K562 (cell line): Measurements from ENCODE around the gene SPDYE1. TPM values are rescaled to one million over a fixed set of nuclear protein-coding genes. Genes with fewer than 3 reads are reported as not detected.

Experiments used
- ATAC-seq: fragments of 200-7000 bp; cut with Tn5 transposase; 3 replicates; pipeline ENCODE4 v1.9.1; 2020; ENCODE audit warnings: moderate library complexity
- BruUV-seq: library from RNA; stranded (reverse); fragments of 400-500 nt; replicated peaks from 2 replicates; lab custom pipeline; 2021; lab: Mats Ljungman, UMichigan
- CTCF ChIA-PET: fragments of 300-600 bp; formaldehyde crosslinking; extraction: SDS; loops from one replicate; lab custom pipeline; 2021; ENCODE audit warnings: low intra/inter-chr PET ratio; lab: Yijun Ruan, JAX
- POLR2A ChIA-PET: fragments of 300-600, 350-650 bp; sonication (Branson Sonifier 250); formaldehyde crosslinking; extraction: SDS; loops from one replicate; lab custom pipeline; 2021; ENCODE audit warnings: antibody characterized with exemption, inconsistent platforms; lab: Yijun Ruan, JAX
- DNase-seq, 4 experiments: peaks; one replicate each; pipeline versions ENCODE4 v3.0.0 to v3.0.0-alpha.2; 2011 to 2018; ENCODE audit warnings: low spot score in 3 of 4, mixed read lengths in 3 of 4; ENCODE audit errors: extremely low read depth in 1 of 4
- FAIRE-seq: peaks from 2 replicates; lab custom pipeline; 2011; peaks lifted over from hg19 to GRCh38; lab: Jason Lieb, UNC
- H2AFZ ChIP-seq: 2 replicates; pipeline ENCODE4 v1.6.0; 2011; ENCODE audit warnings: low read depth, low read length, control low read depth, inconsistent platforms
- H3K27ac ChIP-seq: fragments of 200-600 bp; 3 replicates; pipeline ENCODE4 v1.8.0; 2011; ENCODE audit warnings: low read depth, mild to moderate bottlenecking, control low read depth, inconsistent platforms, low read length, moderate library complexity, mixed read lengths; ENCODE audit errors: extremely low read depth
- H3K27me3 ChIP-seq, 2 experiments: fragments of 300-600 bp in 1 of 2; 2 replicates in 1 of 2; 3 replicates in 1 of 2; pipeline versions ENCODE4 v1.6.0 to v1.8.0; 2011; ENCODE audit warnings: inconsistent platforms in 2 of 2, low read length in 2 of 2, mild to moderate bottlenecking in 1 of 2, mixed read lengths in 1 of 2, moderate library complexity in 1 of 2; ENCODE audit not compliant: control insufficient read depth in 2 of 2, insufficient read depth in 2 of 2
- H3K36me3 ChIP-seq: fragments of 300-600 bp; 3 replicates; pipeline ENCODE4 v1.8.0; 2011; ENCODE audit warnings: mild to moderate bottlenecking, low read length, inconsistent platforms; ENCODE audit not compliant: control insufficient read depth, insufficient read depth
- H3K4me1 ChIP-seq, 2 experiments: fragments of 200-600 bp in 1 of 2; replicated peaks in 1 of 2; 2 replicates in 1 of 2; 3 replicates in 1 of 2; pipeline versions ENCODE4 v1.5.1 to v1.8.0; 2011; ENCODE audit warnings: inconsistent platforms in 2 of 2, low read length in 2 of 2, mild to moderate bottlenecking in 1 of 2, mixed read lengths in 1 of 2, moderate library complexity in 1 of 2; ENCODE audit not compliant: control insufficient read depth in 2 of 2, insufficient read depth in 2 of 2
- H3K4me2 ChIP-seq: 2 replicates; pipeline ENCODE4 v1.6.1; 2011; ENCODE audit warnings: low read length, control low read depth, inconsistent platforms, mixed read lengths; ENCODE audit not compliant: insufficient read depth
- H3K4me3 ChIP-seq: fragments of 200-600 bp; sonication (generic), shearing (Covaris generic); 2 replicates; pipeline ENCODE4 v1.5.1; 2016; ENCODE audit warnings: control low read depth, inconsistent platforms
- H3K79me2 ChIP-seq: fragments of 200-600 bp; 3 replicates; pipeline ENCODE4 v1.8.0; 2011; ENCODE audit warnings: low read length, inconsistent platforms; ENCODE audit not compliant: control insufficient read depth, insufficient read depth
- H3K9ac ChIP-seq, 2 experiments: 2 replicates each; pipeline versions ENCODE4 v1.6.0 to v1.6.1; 2011; ENCODE audit warnings: low read depth in 2 of 2, low read length in 2 of 2, control low read depth in 1 of 2, inconsistent platforms in 1 of 2, mild to moderate bottlenecking in 1 of 2, mixed read lengths in 1 of 2; ENCODE audit not compliant: insufficient read depth in 1 of 2
- H3K9me1 ChIP-seq: one replicate; pipeline ENCODE4 v1.6.0; 2011; ENCODE audit warnings: inconsistent platforms, mild to moderate bottlenecking, low read length, moderate library complexity; ENCODE audit not compliant: control insufficient read depth, insufficient read depth
- H3K9me3 ChIP-seq: replicated peaks from 2 replicates; pipeline ENCODE4 v1.5.1; 2011; ENCODE audit warnings: low read depth, low read length, inconsistent platforms; ENCODE audit not compliant: control insufficient read depth, insufficient read depth
- H4K20me1 ChIP-seq: replicated peaks from 2 replicates; pipeline ENCODE4 v1.6.1; 2011; ENCODE audit warnings: low read length, inconsistent platforms, mixed read lengths; ENCODE audit not compliant: control insufficient read depth, insufficient read depth
- ETV5 ChIP-seq: sonication (generic); formaldehyde crosslinking; IDR thresholded peaks from 2 replicates; pipeline ENCODE4 v1.4.0; 2020; ENCODE audit warnings: low read depth, mild to moderate bottlenecking, missing genetic modification reagents
- ETV6 ChIP-seq, 3 experiments: fragments of 150-350 bp in 1 of 3; sonication (generic) in 1 of 3; formaldehyde crosslinking in 1 of 3; IDR thresholded peaks; 2 replicates each; pipeline versions ENCODE4 v1.6.1 to v1.8.0; 2014 to 2022; ENCODE audit warnings: borderline replicate concordance in 2 of 3, low read depth in 2 of 3, antibody characterized with exemption in 1 of 3, low read length in 1 of 3, mild to moderate bottlenecking in 1 of 3, missing genetic modification reagents in 1 of 3
- FOSL1 ChIP-seq: fragments of 200-800 bp; sonication (Bioruptor generic); conservative IDR thresholded peaks from 2 replicates; pipeline ENCODE4 v1.6.1; 2016; ENCODE audit warnings: missing genetic modification characterization, missing compliant biosample characterization
- JUN ChIP-seq, 2 experiments: sonication (generic) in 1 of 2; formaldehyde crosslinking in 1 of 2; IDR thresholded peaks; 2 replicates each; pipeline versions ENCODE4 v1.6.1 to v1.8.0; 2012 to 2022; ENCODE audit warnings: borderline replicate concordance in 2 of 2, mild to moderate bottlenecking in 2 of 2, improper control_type of control experiment in 1 of 2, low read depth in 1 of 2, low read length in 1 of 2, missing genetic modification reagents in 1 of 2
- MTF1 ChIP-seq: fragments of 250-450 bp; sonication (Bioruptor Pico); IDR thresholded peaks from 2 replicates; pipeline ENCODE4 v1.9.0; 2021; ENCODE audit warnings: moderate library complexity, mild to moderate bottlenecking, inconsistent platforms, borderline replicate concordance
- ZBTB8A ChIP-seq: fragments of 450-650 bp; IDR thresholded peaks from 2 replicates; pipeline ENCODE4 v1.6.1; 2018; ENCODE audit warnings: mild to moderate bottlenecking, moderate library complexity; ENCODE audit not compliant: partially characterized antibody
- ZNF589 ChIP-seq: fragments of 200-800 bp; sonication (Bioruptor generic); IDR thresholded peaks from 2 replicates; pipeline ENCODE4 v1.6.1; 2016; ENCODE audit warnings: low read depth, missing genetic modification characterization, missing compliant biosample characterization
- WGBS: fragments of 100-300 bp; shearing (Covaris generic); methylation state at CpG from one replicate; pipeline ENCODE4 v1.1.6; 2016; ENCODE audit warnings: low coverage, mixed read lengths; ENCODE audit not compliant: insufficient coverage; ENCODE audit errors: missing lambda C conversion rate; 5-methylcytosine and 5-hydroxymethylcytosine counted together
- in situ Hi-C: fragments of 300-500 bp; cut with MboI; formaldehyde crosslinking; loops from 4 replicates; pipeline ENCODE4 v1.15.0; 2018; ENCODE audit warnings: inconsistent platforms, mixed read lengths
- intact Hi-C: fragments of 100-400 bp; cut with micrococcal nuclease; formaldehyde crosslinking; loops from 2 replicates; pipeline ENCODE4 v1.14.2; 2022
- polyA plus RNA-seq, 8 experiments: library from polyadenylated mRNA; depleted of rRNA in 4 of 8; stranded (reverse) in 5 of 8; unstranded in 3 of 8; fragments of >200 nt; fragmentation: Nextera tagmentation in 2 of 8; fragmentation: Illumina TruSeq in 1 of 8; extraction: Ambion mirVana in 2 of 8; extraction: Trizol in 1 of 8; gene quantifications; 2 replicates each; pipeline versions ENCODE4 v1.2.1 to v1.2.3, GENCODE V29; 2011 to 2014; ENCODE audit warnings: inconsistent platforms in 1 of 8, missing spikeins in 1 of 8
- total RNA-seq, 7 experiments: library from RNA; depleted of rRNA in 6 of 7; stranded (reverse); fragments of >200 nt in 6 of 7; fragmentation: Illumina TruSeq in 2 of 7; extraction: Trizol in 2 of 7; gene quantifications; 2 replicates each; pipeline versions ENCODE4 v1.2.1 to v1.2.3, GENCODE V29; 2011 to 2021; ENCODE audit warnings: low replicate concordance in 1 of 7
- TF ChIP-seq, protein P1 (sequence below): sonication (generic); formaldehyde crosslinking; IDR thresholded peaks from 2 replicates; pipeline ENCODE4 v1.9.0; 2022; ENCODE audit warnings: mild to moderate bottlenecking, missing genetic modification reagents

The SPDYE1 gene
- total and polyA plus RNA-seq, 9 of the 15 experiments (the other 6 are each of a cell fraction or from before 2014, with no cell fraction given): 0.04 to 0.10 TPM; not detected in 7

DNA sequence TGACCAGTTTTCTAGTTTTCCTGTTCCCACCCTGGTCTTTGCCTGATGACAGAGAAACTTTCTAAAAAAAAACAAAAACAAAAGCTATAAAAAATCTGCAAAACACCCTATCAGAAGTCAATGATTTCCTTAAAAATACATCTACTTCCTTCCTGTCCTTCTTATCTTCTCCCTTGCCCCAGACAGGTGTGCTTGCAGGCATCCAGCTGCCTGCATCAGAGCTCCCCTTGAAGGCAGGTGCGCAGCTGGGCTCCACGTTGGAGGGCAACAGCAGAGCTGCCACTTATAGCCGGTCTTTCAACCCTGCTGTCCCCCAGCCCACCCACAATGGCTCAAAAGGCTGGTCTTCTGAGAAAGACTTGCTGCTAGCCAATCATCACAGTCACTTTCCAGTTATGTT, 41.7 kb upstream of the SPDYE1 start:
- Histone ChIP-seq H3K79me2 (no peaks in the 10 kb centered on the region), H3K4me2 (no peak overlapping the region), H3K9me1 (no peaks in the 10 kb centered on the region), H3K27ac (no peak overlapping the region), H2AFZ (no peak overlapping the region), H3K9ac (no peak overlapping the region)
- no peak for ATAC-seq
- 11% methylated on average over 3 of the region's 3 CpGs for WGBS
- in situ Hi-C loops: no loop called here
- no peak for FAIRE-seq
- POLR2A ChIA-PET: interaction anchor here (1.3 kb wide), 1 partner anchor 11 kb away, joined by 4 read pairs; no protein-coding TSS in a partner anchor
- no TSS peak for BruUV-seq
- TF ChIP-seq ZNF589 (CRISPR knock-in tag) (no peak), ETV5 (CRISPR knock-in tag) (no peak), FOSL1 (tag) (no peak), ETV6 (IDR thresholded peaks at IDR 0.05; ENCODE audit: borderline replicate concordance in 1 of 2, low read depth in 2 of 2, low read length in 1 of 2) (no peak), ETV6 (CRISPR knock-in tag; IDR thresholded peaks at IDR 0.05; ENCODE audit: borderline replicate concordance) (no peak), MTF1 (CRISPR knock-in tag) (no peak), ZBTB8A (no peak), JUN (IDR thresholded peaks at IDR 0.05; ENCODE audit: borderline replicate concordance, low read depth, low read length) (no peak), JUN (CRISPR knock-in tag; IDR thresholded peaks at IDR 0.05; ENCODE audit: borderline replicate concordance) (no peak)
- TF ChIP-seq, protein P1, sequence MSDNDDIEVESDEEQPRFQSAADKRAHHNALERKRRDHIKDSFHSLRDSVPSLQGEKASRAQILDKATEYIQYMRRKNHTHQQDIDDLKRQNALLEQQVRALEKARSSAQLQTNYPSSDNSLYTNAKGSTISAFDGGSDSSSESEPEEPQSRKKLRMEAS (CRISPR knock-in tag): no peak
- TF ChIP-seq, all 486 proteins: peak for 0
- Histone ChIP-seq H3K27me3 (no peaks in the 10 kb centered on the region), H3K4me3 (no peak overlapping the region), H3K36me3 (peaks cover 8% of the 10 kb centered on the region; the same call in 1 of the 3 replicates), H4K20me1 (no peaks in the 10 kb centered on the region; the same call in 1 of the 2 replicates), H3K9me3 (no peaks in the 10 kb centered on the region), H3K4me1 (no peaks in the 10 kb centered on the region)
- CTCF ChIA-PET: no interaction called here
- DNase-seq: no peak
- intact Hi-C loops: loop anchor here (10.0 kb wide), 1 partner anchor 371 kb away; the partner anchor contains the start of gene STK17A
